HG03097 (cell line): ENCODE results near the gene DYNLRB1.
"Not testable (repeated sequence)": the region's sequence is repeated elsewhere in the genome, so short reads cannot be mapped to it uniquely, and the experiment has no call there.

Experiments
- ATAC-seq: cut with Tn5 transposase; IDR thresholded peaks from one replicate; pipeline ENCODE4 v1.9.1; 2021; ENCODE audit not compliant: unreplicated experiment, low FRiP score

Gene DYNLRB1

DNA sequence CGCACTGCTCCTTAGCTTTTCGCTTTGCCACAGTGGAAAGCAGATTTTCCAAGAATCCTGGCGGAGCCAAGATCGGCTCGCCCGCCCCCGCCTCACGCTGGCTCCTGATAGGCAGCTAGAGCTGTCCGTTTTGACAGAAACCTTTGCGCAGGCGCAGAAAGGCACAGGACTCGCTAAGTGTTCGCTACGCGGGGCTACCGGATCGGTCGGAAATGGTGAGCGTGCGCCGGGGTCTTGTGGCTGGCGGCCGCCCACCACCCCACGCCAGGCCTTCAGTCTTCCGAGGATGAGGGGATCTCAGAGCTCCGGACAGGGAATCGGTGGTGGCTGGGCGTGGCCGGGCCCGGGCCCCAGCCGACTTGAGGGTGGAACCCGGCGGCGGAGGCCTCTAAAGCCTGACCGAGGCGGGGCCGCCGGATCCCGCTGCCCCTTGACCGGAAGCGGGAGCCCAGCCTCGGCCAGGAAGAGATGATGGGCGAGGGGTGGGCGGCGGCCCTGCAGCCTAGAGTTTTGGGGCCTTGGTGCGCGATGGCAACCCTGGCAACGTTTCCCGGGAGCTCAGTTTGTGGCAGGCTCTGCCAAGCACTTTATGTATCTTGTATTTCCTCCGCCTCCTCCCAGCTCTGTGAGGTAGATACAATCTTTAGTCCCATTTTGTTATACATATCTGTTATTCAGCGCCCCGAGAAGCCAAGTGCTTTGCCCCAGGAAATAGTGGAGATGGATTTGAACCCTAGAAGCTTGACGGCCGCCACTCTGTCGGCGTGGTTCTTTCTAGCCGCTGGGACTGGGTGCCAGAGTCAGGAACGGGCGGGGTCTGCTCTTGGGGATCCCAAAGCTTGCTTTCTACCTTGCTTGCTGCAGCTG, at the start of gene DYNLRB1:
DYNLRB1 (plus strand) TSS at position 176 of the 867 bp plus-strand sequence; CDS start at position 213, 37 bp downstream.
- peak; percentile 59 for ATAC-seq

DNA sequence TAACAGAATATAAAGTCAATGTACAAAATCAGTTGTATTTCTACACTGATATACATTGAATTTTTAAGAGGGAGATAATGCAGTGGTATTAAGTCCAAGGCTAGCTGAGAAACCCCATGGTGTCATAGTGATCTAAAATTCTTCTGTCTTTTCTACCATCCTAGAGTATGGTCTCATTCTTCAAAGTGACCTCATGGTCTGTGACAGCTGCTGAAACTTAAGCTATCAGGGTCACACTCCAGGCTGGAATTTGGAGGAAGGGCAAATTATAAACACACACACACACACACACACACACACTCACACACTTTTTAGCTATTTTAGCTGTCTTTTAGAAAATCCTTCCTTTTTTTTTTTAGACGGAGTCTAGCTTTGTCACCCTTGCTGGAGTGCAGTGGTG, 47.3 kb upstream of the DYNLRB1 start:
- no peak for ATAC-seq

- no peak for ATAC-seq
Measured at GRCh38 chr20:34472246-34472925, 43.8 kb upstream of the DYNLRB1 start.

GRCh38 chr20:34473262-34473883, 42.8 kb upstream of the DYNLRB1 start:
- no peak for ATAC-seq

- ATAC-seq: peak; percentile 61
Measured at GRCh38 chr20:34475979-34476736, 40.1 kb upstream of the DYNLRB1 start.

GRCh38 chr20:34479627-34480026, 36.6 kb upstream of the DYNLRB1 start:
- no peak for ATAC-seq

- not testable (repeated sequence) for ATAC-seq
Measured at GRCh38 chr20:34482154-34482553, 34.1 kb upstream of the DYNLRB1 start.

- not testable (repeated sequence) for ATAC-seq
Measured at GRCh38 chr20:34483585-34484220, 32.5 kb upstream of the DYNLRB1 start.

DNA sequence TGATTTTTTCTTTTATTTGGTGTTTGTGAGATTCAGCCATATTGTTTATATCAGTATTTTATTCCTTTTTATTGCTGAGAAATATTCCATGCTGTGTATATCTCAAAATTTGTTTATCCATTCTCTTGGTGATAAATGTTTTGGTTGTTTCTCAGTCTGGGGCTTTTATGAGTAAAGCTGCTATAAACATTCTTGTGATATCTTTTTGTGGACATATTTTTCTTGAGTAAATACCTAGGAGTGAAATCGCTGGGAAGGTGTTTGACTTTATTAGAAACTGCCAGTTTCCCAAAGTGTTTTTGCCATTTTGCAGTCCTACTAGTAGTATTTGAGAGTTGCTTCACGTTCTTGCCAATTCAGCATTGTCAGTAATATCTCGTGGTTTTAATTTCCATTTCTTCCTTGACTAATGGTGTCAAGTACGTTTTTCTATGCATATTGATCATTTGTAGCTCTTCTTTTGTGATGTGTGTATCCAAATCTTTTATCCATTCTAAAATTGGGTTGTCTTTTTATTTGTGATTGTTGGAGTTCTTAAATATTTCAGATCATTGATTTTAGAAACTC, 31.1 kb upstream of the DYNLRB1 start:
- no peak for ATAC-seq

- no peak for ATAC-seq
Measured at GRCh38 chr20:34491226-34491931, 24.8 kb upstream of the DYNLRB1 start.

DNA sequence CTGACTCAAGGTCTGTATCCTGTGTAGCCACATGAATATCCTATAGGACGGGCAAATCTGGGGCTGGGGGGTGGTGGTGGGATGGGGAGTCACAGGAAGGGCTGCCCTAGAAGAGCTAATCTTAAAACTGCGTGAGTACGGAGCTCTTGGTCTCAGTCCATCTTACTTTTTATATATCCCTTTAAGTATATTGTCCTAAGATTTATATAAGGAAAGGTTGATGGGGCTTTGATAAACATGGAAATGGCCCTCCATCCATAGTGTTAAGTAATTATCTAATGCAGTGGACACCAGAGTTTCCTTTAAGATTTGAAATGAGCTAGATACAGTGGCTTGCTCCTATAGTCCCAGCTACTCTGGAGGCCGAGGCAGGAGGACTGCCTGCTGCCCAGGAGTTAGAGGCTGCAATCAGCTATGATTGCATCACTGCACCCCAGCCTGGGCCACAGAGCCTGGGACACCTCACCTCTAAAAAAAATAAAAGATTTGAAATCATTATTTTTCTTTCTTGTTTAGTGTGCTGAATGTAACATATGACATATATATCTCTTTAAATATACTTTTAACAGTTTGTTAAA, 24.2 kb upstream of the DYNLRB1 start:
- no peak for ATAC-seq

DNA sequence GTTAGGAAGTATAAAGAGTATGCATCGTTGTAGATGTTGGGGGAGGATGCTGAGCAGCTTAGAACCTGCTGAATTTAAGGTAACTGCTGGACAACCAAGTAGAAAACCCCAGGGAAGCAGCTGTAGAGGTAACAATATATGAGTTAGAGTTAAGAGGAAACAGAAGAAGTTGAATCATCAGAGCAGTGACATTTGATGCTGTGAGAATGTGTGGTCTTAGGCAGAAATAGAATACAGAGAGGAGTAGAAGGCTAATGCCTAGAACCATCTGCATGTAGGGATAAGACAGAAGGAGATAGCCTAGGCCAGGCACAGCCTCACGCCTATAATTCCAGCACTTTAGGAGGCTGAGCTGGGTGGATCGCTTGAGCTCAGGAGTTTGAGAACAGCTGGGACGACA, 22.6 kb upstream of the DYNLRB1 start:
- ATAC-seq: no peak

DNA sequence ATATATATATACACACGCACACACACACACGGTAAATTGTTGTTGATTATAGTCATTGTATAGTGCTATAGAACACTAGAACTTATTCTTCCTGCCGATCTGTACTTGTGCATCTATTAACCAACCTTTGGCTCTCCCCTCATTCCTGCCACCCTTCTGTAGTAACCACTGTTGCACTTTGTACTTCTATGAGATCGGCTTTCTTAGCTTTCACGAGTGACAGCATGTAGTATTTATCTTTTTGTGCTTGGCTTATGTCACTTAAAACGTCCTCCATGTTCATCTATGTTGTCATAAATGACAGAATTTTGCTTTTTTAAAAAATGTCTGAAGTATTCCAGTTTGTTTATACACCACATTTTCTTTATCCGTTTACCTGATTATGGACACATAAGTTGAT, 20.9 kb upstream of the DYNLRB1 start:
- no peak for ATAC-seq

- ATAC-seq: no peak
Measured at GRCh38 chr20:34495916-34496315, 20.3 kb upstream of the DYNLRB1 start.

DNA sequence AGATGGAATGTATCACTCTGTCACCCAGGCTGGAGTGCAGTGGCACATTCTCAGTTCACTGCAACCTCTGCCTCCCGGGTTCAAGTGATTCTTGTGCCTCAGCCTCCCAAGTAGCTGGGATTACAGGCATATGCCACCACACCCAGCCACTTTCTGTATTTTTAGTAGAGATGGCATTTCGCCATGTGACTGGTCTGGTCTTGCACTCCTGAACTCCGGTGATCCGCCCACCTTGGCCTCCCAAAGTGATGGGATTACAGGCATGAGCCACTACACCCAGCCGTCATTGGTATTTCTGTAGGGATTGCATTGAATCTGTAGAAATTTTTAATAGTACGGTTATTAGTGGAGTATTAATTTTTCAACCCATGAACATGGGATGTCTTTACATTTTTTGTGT, 18.6 kb upstream of the DYNLRB1 start:
- ATAC-seq: not testable (repeated sequence)

DNA sequence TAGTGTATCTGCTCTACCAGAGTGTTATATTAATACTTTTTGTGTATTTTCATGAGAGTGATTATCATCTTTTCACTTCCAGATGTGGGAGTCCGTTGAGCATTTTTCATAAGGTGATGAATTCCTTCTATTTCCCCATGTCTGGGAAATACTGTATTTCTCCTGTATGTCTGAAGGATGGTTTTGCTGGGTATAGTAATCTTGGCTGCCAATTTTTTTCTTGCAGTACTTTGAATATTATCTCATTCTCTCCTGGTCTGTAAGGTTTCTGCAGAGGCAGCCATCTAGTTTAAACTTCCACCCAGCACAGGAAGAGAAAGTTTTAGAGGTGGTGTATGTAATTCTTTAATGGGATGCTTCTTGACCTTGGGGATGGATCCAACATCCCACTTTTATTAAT, 15.4 kb upstream of the DYNLRB1 start:
- no peak for ATAC-seq

DNA sequence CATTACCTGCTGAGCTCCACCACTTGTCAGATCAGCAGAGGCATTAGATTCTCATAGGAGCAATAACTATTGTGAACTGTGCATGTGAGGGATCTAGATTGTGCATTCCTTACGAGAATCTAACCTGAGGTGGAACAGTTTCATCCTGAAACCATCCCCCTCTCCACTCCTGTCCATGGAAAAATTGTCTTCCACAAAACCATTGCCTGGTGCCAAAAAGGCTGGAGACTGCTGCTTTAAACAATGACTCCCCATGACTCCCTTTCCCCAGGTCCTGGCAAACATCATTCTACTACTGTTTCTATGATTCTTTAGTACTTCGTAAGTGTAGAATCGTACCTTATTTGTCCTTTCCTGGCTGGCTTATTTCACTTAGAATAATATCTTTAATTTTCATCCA, 9.7 kb upstream of the DYNLRB1 start:
- ATAC-seq: no peak

DNA sequence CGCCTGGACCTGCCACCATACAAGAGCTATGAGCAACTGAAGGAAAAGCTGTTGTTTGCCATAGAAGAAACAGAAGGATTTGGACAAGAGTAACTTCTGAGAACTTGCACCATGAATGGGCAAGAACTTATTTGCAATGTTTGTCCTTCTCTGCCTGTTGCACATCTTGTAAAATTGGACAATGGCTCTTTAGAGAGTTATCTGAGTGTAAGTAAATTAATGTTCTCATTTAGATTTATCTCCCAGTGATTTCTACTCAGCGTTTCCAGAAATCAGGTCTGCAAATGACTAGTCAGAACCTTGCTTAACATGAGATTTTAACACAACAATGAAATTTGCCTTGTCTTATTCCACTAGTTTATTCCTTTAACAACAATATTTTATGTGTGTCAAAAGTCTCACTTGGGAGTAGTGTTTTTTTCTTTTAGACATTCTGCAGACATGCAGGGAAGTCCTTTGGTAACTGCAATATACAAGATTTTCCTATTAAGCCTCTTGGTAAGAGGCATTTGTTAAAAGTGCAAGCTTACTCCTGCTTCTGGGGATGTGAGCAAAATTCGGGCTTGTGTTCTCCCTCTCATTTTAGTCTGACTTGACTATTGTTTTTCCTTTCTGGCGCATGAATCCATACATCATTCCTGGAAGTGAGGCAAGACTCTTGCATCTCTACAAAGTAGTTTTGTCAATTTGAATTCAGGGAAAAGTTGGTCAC, 8.4 kb upstream of the DYNLRB1 start:
- no peak for ATAC-seq
